ENCODE data around the gene FOSL1. TPM values are rescaled to one million over a fixed set of nuclear protein-coding genes. Genes with fewer than 3 reads are reported as not detected.

FOSL1 gene
- total RNA-seq, 1 experiment from 2014 or later: 33.7 TPM

DNA sequence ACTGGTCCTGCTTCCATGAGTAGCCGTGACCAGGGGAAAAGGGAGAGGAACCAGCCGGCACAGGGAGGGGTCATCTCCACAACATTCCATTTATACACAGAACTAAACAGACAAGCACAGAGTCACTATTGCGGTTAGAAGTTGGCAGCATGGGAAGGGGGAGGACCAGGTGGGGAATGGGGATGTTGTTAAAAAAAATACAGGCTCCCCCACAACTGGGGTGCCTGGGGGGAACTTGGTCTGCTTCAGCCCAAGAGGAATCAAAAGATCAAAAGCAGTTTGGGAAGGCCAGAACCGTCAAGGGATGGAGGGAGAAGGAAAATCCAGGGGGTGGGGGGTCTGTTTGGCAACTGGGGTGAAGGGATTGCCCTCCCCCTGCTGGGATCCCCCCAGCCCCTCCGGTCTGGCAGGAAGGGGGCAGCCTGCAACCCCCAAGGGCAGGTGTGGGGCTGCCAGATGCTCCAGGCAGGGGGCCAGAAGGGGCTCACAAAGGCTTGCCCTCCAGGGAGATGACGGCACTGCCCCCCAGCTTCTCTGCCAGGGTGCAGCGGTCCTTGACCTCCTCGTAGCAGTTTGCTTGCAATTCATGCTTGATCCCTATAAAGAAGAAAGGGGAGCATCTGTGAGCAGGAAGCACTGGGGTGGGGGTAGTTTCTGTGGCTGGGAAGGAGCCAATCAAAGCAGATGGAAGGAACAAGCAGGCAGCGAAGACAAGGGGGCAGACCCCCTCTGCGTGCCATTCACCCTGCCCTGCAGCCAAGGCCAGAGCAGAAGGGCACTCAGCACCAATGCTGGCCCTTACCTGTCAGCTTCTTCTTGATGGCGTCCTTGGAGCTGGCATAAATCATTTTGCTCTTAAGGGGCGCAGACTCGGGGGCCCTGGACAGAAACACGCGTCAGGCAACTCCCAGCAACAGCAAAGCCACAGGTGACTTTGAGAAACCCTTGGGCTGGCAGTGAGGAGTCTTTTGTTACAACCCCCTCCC lies 45.0 kb downstream of the FOSL1 start:
- Histone ChIP-seq H3K56ac (ENCODE audit: insufficient read length, low read depth, low read length) (no peak overlapping the region), H2AK5ac (ENCODE audit: insufficient read length, low read length) (no peak overlapping the region), H2BK5ac (ENCODE audit: insufficient read length, low read length) (no peak overlapping the region), H3K79me2 (ENCODE audit: insufficient read depth, low read length) (peaks cover 14% of the 10 kb centered on the region; the same call in 1 of the 2 replicates), H4K8ac (replicated peaks; ENCODE audit: insufficient read length, low read depth, low read length) (no peak overlapping the region), H3K9ac (ENCODE audit: extremely low read depth, insufficient read length, low read length) (no peak overlapping the region), H3T11ph (ENCODE audit: low read length) (no peak overlapping the region), H3K27me3 (ENCODE audit: insufficient read depth, low read length) (no peaks in the 10 kb centered on the region), H3K4me2 (ENCODE audit: insufficient read depth, insufficient read length, low read length) (no peak overlapping the region), H2BK120ac (ENCODE audit: low read depth, low read length, poor library complexity, severe bottlenecking) (no peak overlapping the region), H3K4me1 (ENCODE audit: insufficient read depth, low read length) (no peaks in the 10 kb centered on the region), H2BK20ac (ENCODE audit: low read depth, low read length, poor library complexity, severe bottlenecking) (no peak overlapping the region), H3K23me2 (ENCODE audit: insufficient read length, low read depth, low read length, poor library complexity, severe bottlenecking) (peaks cover 20% of the 10 kb centered on the region), H3K79me1 (ENCODE audit: insufficient read depth, low read depth, low read length, poor library complexity, severe bottlenecking) (peaks cover 3% of the 10 kb centered on the region), H3K18ac (ENCODE audit: insufficient read length, low read depth, low read length) (no peak overlapping the region), H4K5ac (ENCODE audit: insufficient read length, low read depth, low read length) (no peak overlapping the region), H2BK15ac (ENCODE audit: low read depth, low read length) (no peak overlapping the region), H2AFZ (ENCODE audit: low read length) (no peak overlapping the region), H3K4ac (ENCODE audit: low read depth, low read length) (no peak overlapping the region), H2BK12ac (ENCODE audit: insufficient read length, low read depth, low read length) (no peak overlapping the region), H4K20me1 (ENCODE audit: control insufficient read depth, insufficient read depth, insufficient read length) (peaks cover 2% of the 10 kb centered on the region), H4K91ac (ENCODE audit: insufficient read length, low read depth, low read length) (no peak overlapping the region), H3K14ac (ENCODE audit: insufficient read depth, low read length) (no peak overlapping the region), H3K9me3 (ENCODE audit: control insufficient read depth, low read depth, low read length) (no peaks in the 10 kb centered on the region), H3K27ac (ENCODE audit: insufficient read length, low read depth, low read length) (no peak overlapping the region), H3K23ac (ENCODE audit: insufficient read length, low read depth, low read length) (no peak overlapping the region)
- TF ChIP-seq, protein P1, sequence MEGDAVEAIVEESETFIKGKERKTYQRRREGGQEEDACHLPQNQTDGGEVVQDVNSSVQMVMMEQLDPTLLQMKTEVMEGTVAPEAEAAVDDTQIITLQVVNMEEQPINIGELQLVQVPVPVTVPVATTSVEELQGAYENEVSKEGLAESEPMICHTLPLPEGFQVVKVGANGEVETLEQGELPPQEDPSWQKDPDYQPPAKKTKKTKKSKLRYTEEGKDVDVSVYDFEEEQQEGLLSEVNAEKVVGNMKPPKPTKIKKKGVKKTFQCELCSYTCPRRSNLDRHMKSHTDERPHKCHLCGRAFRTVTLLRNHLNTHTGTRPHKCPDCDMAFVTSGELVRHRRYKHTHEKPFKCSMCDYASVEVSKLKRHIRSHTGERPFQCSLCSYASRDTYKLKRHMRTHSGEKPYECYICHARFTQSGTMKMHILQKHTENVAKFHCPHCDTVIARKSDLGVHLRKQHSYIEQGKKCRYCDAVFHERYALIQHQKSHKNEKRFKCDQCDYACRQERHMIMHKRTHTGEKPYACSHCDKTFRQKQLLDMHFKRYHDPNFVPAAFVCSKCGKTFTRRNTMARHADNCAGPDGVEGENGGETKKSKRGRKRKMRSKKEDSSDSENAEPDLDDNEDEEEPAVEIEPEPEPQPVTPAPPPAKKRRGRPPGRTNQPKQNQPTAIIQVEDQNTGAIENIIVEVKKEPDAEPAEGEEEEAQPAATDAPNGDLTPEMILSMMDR (conservative IDR thresholded peaks at IDR 0.05): no peak
- WGBS (ENCODE audit: extremely low coverage, insufficient read length, low lambda C conversion rate): no CpG with 5 or more reads among the region's 15 CpGs
- peaks cover 47 to 58% (median 50%) of the 10 kb centered on the region in 3 experiments for H3K36me3 Mint-ChIP-seq (ENCODE audit: insufficient read depth in 1 of 3, low read depth in 3 of 3)
- H3K27ac Mint-ChIP-seq: peak overlapping the region in 2 of 3 experiments; percentile 13 to 87; a peak in 3 of 7 replicates
- peaks cover 25% of the 10 kb centered on the region in 2 experiments for H3K4me1 Mint-ChIP-seq
- DNase-seq: peak; percentile 21
- H3K4me3 Mint-ChIP-seq: peak overlapping the region; percentile 86 to 89
- H3K9me3 Mint-ChIP-seq: peaks cover 3 to 9% of the 10 kb centered on the region in 2 experiments; a peak in 2 of 5 replicates
- peaks cover 3% of the 10 kb centered on the region for H3K27me3 Mint-ChIP-seq (ENCODE audit: low read depth)

Measured in H9 (cell line).